NCI-H82 treated with DMSO at 0.1 percent for 48 hours (cell line): Measurements from ENCODE around the gene SEMA3G.

ENCODE experiments used
- DNase-seq: peaks from one replicate; lab custom pipeline; 2025; ENCODE audit not compliant: unreplicated experiment; lab: John Stamatoyannopoulos, UW

The SEMA3G gene

GRCh38 chr3:52454938-52455282, 10.0 kb upstream of the SEMA3G start:
- no peak for DNase-seq

- no peak for DNase-seq
Observed at GRCh38 chr3:52454250-52454937, 9.5 kb upstream of the SEMA3G start.

- DNase-seq, result no peak
Observed at GRCh38 chr3:52453496-52454249, 8.8 kb upstream of the SEMA3G start, which contains the start of gene TNNC1. Gene TNNC1, minus strand, starts transcription at chr3:52454041. Its CDS starts 26 bp downstream, at chr3:52454015.

GRCh38 chr3:52452570-52453221, 7.8 kb upstream of the SEMA3G start:
- DNase-seq, result no peak

- no peak for DNase-seq
Observed at GRCh38 chr3:52452126-52452525, 7.2 kb upstream of the SEMA3G start.

- DNase-seq, result no peak
Observed at GRCh38 chr3:52451237-52452083, 6.6 kb upstream of the SEMA3G start.

- no peak for DNase-seq
Observed at GRCh38 chr3:52450489-52451236, 5.8 kb upstream of the SEMA3G start.

GRCh38 chr3:52447512-52448355, 2.8 kb upstream of the SEMA3G start:
- no peak for DNase-seq

- peak; percentile 22 for DNase-seq
Observed at GRCh38 chr3:52446631-52447511, 2.0 kb upstream of the SEMA3G start.

- DNase-seq, result no peak
Observed at GRCh38 chr3:52446042-52446441, 1.1 kb upstream of the SEMA3G start.

- DNase-seq, result no peak
Observed at GRCh38 chr3:52443791-52444687, 864 bp downstream of the SEMA3G start.

- no peak for DNase-seq
Observed at GRCh38 chr3:52443268-52443610, 1.7 kb downstream of the SEMA3G start.

- no peak for DNase-seq
Observed at GRCh38 chr3:52442409-52443267, 2.3 kb downstream of the SEMA3G start.

- DNase-seq, result no peak
Observed at GRCh38 chr3:52441772-52442332, 3.1 kb downstream of the SEMA3G start.

- DNase-seq, result no peak
Observed at GRCh38 chr3:52441091-52441771, 3.7 kb downstream of the SEMA3G start.

GRCh38 chr3:52440671-52441070, 4.2 kb downstream of the SEMA3G start:
- DNase-seq, result no peak
